ENCODE results near the gene COL1A1.

COL1A1 gene

DNA sequence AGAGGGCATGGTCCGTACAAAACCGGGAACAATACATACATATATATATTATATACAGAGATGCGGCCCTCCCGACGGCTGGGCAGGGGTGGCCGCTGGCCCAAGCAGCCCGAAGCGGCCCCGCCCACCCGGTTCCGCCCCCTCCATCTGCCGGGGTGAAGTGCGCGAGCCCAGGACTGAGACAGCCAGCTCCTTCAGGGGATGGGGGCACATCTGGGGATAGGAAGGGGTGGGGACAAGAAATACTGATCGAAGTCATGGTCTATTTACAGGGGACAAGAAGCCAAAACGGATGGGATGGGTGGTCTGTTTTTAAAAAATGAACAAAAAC is 67.7 kb downstream of the COL1A1 start:
- TF ChIP-seq SIN3A (IDR thresholded peaks at IDR 0.05; ENCODE audit: borderline replicate concordance, insufficient read depth, low read length) (no peak), POLR2AphosphoS5 (IDR thresholded peaks at IDR 0.05; ENCODE audit: low read depth, low read length) (no peak), FOXP2 (optimal IDR thresholded peaks at IDR 0.05; ENCODE audit: borderline replicate concordance, extremely low read depth, extremely low read length, insufficient read depth) (no peak)
- TF ChIP-seq, protein P1, sequence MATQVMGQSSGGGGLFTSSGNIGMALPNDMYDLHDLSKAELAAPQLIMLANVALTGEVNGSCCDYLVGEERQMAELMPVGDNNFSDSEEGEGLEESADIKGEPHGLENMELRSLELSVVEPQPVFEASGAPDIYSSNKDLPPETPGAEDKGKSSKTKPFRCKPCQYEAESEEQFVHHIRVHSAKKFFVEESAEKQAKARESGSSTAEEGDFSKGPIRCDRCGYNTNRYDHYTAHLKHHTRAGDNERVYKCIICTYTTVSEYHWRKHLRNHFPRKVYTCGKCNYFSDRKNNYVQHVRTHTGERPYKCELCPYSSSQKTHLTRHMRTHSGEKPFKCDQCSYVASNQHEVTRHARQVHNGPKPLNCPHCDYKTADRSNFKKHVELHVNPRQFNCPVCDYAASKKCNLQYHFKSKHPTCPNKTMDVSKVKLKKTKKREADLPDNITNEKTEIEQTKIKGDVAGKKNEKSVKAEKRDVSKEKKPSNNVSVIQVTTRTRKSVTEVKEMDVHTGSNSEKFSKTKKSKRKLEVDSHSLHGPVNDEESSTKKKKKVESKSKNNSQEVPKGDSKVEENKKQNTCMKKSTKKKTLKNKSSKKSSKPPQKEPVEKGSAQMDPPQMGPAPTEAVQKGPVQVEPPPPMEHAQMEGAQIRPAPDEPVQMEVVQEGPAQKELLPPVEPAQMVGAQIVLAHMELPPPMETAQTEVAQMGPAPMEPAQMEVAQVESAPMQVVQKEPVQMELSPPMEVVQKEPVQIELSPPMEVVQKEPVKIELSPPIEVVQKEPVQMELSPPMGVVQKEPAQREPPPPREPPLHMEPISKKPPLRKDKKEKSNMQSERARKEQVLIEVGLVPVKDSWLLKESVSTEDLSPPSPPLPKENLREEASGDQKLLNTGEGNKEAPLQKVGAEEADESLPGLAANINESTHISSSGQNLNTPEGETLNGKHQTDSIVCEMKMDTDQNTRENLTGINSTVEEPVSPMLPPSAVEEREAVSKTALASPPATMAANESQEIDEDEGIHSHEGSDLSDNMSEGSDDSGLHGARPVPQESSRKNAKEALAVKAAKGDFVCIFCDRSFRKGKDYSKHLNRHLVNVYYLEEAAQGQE (IDR thresholded peaks at IDR 0.05; ENCODE audit: insufficient read depth in 1 of 2, low read depth in 2 of 2, low read length in 2 of 2) = no peak

Measured in PFSK-1 (cell line).